Hematopoietic multipotent progenitor cell treated with erythropoietin and hydrocortisone succinate and interleukin-3 and kit ligand, for 15 days (in vitro differentiated cells): ENCODE measurements around the gene LMX1B.
A peak's percentile ranks its signal among the peaks of the same experiment; 100 is the strongest.

ENCODE experiments used
- DNase-seq: peaks from one replicate; pipeline ENCODE4 v3.0.0-alpha.2; 2015; ENCODE audit warnings: low spot score

The LMX1B gene

DNA sequence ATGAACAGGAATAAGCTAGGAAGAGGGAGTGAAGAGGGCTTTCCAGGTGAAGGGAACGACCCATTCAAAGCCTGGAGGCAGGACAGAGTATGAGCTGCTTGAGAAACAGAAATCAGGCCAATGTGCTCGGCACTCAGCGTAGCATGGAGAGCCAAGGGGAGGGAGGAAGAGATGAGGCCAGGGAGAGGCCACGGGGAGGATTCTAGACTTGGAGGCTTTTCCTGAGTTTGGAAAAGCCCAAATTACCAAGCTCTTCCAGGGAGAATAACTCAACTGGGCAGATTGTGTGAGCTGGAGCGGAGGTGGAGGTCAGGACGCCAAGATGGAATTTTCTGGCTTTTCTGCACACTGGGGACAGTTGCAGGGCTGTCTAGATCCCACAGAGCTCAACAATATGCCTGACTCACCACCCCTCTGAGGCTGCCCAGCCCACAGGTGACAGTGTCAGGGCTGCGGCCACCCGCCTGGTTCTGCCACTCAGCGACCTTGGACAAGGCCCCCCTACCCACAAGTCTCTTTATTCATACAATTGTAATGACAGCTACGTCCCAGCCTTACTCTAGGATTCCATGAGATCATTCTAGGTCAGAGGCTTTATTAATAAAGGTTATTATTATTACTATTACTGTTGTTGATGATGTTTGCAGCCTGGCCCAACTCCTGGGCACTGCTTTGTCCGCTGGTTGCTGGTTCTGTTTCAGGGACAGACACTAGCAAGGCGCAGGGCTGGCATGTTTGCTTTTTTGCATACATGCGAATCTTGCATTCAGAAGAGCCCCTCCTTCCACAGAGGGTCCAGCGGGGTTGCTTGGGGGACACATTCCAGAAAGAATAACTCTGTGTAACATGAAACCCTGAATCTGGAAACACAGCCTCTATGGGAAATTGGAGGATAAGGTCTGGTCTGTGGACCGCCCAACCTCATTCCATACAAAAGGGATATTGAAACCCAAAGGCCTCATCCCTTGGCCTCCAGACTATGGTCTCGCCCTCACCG, 9.4 kb upstream of the LMX1B start:
- DNase-seq, result no peak

DNA sequence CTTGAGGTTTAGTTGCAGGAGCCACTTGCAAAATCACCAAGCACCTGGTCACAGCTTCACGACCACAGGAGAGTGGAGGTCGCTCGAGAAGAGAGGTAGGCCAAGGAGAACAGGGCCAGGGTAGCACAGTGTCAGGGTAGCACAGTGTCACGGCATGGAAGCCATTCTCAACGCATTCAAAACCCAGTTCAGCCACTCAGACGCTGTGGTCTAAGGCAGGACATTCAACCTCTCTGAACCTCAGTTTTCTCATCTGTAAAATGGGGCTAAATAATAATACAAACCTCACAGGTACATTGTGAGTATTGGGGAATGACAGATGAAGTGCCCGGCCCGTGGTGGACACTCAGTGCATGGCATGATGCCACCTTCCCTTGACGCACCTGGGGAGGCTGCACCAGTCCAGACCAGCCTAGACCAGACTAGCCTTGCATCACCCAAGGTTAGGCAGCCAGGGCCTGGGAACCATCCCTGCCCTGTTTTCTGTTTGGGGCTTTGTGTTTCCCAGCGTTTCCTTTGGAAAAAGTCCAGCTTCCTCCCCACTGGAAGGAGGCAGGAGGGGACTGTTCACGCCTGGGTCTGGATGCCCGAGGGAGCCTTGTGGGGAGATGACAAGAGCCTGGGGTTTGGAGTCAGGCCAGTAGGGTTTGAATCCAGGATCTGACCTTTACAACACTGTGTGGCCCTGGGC, 7.8 kb upstream of the LMX1B start:
- DNase-seq, result no peak

DNA sequence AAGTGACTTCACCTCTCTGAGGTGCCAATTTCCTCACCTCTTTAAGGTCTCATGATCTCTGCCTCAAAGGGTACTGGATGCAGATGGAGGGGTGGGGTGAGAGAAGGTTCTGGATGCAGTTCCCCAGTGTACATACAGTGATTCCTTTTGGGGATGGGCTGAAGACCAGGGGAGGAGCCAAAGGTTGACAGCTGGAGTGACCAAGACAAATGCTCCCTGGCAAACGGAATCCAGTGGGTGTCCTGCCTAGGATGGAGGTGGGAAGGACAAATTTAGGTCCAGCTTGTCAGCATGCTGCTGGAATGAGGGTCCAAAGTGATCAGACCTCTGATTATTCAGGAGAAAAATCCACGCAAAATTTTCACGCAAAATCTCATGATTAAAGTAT, 7.3 kb upstream of the LMX1B start:
- DNase-seq, result no peak

DNA sequence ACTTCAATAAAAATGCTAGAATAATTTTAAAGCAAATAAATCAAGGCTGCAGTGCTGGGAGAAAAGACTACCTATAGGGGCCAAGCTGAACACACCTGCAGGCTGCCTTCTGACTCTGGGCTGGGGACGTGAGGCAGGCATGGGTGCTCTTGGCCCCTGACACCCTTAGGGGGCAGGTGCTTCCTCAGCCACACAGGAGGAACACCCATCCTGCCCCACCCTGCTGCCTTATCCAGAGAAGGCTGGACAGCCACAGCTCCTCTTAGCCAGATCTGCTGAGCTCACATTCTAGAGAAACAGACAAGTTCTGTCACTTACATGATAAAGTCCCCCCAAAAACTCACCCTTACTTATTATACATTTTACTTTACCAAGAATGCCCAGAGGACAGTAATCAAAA, 6.6 kb upstream of the LMX1B start:
- DNase-seq, result no peak

DNA sequence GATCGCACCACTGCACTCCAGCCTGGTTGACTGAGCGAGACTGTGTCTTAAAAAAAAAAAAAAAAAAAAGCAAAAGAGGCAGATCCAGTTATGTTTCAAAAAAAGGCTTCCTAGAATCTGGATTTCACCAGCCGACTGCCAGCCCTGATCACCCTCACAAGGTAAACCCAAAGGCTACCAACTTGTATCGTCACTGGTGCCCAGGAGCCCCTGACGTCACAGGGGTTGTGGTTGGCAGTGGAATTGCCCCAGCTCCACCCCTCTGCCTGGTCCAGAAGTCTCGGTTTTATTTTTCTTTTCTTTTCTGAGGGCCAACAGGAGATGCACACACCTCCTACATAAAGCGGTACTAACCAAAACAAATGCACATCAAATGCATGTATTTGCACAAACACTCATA, 6.0 kb upstream of the LMX1B start:
- no peak for DNase-seq

DNA sequence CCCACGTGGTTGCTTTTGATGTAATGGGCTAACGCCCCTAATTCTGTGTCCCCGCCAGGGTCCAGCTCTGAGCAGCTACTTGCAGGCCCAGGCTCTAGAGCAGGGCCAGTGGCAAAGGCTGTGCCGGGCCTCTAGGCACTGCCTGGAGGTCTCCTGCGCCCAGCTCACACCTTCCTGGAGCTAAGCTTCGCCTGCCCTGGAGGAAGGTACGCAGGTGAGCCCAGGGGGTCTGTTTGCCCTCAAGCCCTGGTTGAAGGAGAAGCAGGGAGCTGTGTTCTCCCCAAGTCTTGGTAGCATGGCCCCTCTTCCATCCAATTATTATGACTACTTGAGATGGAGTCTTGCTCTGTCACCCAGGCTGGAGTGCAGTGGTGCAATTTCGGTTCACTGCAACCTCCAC, 5.2 kb upstream of the LMX1B start:
- no peak for DNase-seq

DNA sequence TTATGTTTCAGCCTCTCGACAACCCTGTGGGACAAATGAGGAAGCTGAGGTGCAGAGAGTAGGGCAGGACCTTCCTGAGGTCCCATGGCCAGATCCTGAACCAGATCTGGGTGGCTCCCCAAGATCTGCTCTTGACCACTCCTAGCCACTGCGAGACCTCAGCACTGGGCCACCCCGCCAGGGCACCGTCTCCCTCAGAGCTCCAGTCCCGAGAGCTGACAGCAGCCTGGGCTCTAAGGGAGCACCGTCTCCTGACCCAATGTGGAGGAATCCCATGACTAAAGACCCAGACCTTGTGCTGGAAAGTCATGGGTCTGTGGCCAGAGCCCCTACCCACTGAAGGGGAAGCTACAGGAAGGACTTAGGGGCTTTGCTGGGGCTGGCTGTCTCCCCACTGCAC, 4.5 kb upstream of the LMX1B start:
- no peak for DNase-seq

DNA sequence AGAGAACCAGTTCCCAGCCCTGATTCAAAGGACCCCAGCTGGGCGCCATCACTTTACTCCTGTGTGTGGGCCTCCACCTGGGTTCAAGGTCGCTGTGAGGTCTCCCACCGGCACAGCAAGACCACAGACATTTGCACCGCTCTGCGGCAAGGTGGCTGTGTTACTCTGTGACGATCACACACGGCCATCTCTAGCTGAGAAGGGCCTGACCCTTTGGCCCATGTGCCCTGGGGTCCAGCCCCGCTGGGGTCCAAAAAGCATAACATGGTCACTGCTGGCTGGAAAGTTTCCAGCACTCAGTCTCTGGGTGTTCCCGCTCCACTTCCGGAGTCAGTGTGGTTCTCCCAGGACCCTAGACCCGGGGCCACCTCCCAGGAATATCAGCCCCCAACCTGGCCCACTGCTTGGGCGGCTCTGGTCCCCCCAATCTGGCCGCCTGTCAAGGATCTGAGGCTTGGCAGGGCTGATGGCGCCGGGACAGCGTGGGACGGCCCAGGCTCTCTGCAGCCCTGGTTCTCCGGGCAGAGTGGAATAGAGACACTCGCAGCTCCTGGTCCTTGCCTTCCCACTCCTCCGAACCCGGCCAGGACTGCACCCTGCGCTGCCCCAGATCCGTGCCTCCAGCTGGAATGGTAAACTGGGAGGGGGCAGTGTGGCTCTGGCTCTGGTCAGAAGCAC, 3.9 kb upstream of the LMX1B start:
- no peak for DNase-seq

DNA sequence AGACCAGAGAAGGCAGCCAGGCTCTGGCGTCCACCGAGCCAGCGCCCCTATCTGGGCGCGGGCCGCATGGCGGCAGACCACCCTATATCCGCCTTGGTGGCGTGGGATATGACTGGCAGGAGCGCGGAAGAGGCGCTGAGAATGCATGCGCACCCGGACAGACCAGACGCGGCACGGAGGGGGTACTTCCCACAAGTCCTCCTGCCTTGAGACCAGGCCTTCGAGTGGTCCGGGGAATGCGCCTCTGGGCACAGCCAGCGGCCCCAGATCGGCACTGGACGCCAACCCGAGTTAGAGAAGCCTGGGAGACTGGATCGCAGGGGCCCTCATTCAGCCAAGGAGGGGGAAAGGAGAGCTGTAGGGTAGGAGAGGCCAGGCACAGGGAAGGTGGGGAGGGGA, 2.5 kb upstream of the LMX1B start:
- no peak for DNase-seq

DNA sequence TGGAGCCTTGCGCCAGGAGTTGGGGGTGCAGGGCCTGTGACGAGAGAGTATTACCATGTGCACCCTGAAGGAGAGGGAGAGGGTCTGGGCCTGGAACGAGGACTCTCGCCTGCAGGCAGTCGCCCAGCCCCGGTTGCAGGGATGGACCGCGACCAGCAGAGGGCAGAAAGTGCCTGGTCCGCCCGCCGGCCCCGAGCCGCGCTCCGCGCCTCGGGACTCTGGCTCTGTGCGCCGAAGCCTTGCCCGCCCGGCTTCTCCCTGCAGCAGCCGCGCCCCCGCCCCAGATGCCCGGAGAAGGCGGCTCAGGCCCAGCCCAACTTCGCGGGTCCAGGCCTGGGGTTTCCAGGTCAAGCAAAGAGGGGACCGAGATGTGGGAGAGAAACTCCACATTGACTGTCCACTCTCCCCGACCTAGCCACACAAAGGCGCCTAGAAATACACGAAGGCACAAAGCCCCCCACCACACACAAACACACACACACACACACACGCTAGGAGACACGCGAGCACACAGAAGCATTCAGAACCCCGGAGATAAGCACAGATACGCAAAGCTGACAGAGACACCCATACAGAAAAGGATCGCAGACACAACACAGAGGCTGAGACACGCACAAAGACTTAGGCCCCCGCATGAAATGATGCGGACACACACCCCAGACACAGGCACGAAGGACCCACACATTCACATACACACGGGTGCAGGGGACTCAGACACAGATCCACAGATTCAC, 2.0 kb upstream of the LMX1B start:
- DNase-seq, result peak; percentile 4

DNA sequence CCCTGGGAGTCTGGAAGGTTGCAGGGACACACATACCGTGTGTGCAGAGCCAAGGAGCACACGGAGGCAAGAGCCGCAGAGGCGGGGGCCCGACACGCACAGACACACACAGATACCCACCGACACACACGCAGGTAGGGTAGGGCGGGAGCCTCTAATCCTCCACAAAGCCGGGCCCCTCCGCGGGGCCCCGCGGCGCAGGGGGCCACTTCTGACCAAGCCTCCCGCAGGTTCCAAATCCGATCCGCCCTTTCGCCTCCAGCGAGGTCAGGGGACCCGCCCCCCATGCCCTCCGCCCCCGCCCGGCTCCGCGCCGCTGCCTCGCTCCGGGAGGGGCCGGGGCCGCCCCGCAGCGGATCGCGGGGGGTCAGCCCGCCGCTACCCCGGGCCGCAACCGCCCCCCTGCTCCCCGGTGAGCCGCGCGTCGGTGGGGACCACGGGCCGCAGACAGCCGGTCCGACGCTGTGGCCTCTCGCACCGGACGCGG, 1.4 kb upstream of the LMX1B start:
- DNase-seq, result no peak

DNA sequence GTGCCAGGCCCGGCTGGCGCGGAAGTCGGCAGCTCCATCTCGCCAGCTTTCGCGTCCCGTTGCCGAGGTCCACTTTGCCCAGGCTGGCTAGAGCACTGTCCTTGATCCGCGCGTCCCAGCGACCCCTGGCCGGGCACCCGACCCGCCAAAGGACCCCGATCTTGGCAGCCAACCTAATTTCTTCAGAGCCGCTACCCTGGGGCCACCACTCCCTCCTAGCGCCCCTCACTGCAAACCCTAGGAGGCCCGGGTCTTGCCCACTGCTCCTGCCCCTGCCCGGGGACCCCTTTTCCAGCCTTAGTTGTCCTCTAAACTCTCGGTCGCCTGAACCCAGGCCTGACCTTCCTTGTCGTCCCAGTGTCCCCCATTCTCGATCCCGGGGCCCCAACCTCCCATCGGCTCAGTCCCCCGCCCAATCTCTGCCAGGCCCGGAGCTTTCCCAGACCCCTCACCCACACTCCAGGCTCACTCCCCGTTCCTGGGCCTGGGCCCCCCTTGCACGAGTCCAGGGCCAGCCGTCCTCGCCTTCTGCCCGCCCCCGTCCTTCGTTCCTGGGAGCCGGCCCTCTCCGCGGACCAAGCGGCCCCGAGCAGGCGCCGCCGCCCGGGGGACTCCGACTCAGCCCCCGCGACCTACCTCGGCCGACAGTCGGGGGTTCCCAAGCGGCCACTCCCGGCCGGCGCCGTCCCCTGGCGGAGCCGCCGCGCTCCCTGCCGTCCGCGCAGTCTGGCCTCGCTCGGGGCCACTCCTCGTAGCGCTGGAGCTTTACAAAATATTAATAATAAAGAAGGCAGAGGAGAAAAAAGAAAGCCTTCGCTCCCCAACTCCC, 701 bp upstream of the LMX1B start:
- no peak for DNase-seq

DNA sequence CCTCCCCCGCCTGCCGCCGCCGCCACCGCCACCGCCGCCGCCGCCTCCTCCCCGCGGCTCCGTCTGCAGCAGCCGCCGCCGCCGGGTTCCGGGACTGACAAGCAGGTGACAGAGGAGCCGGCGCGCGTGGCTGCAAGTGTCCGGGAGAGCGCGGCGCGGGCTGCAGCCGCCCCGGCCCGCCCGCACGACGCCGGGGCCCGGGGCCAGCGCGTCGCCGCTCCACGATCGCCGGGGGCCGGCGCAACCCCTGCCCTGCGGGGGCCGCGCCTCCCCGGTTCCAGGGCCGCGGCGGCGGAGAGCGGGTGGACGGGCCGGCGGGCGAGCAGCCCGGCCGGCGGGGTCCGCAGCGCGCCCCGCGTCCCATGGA, 343 bp downstream of the LMX1B start:
- DNase-seq, result no peak

DNA sequence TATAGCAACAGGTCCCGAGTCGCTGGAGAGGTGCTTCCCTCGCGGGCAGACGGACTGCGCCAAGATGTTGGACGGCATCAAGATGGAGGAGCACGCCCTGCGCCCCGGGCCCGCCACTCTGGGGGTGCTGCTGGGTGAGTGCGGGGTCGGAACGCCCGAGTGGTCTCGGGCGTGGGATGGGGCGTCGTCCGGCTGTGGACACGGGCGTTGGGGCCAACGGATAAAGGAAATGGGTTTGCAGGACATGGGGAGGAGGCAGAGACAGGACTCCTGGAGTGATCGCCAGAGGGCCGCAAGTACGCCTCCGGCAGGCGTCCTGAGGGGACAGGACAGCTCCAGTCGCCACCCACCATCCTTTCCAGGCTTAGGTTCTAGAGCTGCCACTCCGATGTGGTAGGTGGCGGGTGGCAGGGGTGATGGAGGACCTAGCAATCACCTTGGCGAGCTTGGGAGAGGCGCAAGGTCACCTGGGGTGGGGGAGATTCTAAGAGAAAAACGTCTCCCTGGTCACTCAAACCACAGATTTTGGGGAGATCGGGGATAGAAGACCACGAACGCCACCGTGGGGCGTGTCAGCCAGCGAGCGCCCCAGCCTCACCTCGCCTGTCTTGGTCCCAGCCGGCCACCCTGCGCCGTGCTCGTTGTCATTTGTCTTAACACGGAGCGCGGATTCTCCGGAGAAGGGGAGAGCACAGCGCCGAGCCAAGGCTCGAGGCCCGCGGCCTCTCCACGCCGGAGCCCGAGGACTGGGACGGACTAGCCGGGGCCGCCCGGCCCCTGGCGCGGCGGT, 922 bp downstream of the LMX1B start:
- no peak for DNase-seq

DNA sequence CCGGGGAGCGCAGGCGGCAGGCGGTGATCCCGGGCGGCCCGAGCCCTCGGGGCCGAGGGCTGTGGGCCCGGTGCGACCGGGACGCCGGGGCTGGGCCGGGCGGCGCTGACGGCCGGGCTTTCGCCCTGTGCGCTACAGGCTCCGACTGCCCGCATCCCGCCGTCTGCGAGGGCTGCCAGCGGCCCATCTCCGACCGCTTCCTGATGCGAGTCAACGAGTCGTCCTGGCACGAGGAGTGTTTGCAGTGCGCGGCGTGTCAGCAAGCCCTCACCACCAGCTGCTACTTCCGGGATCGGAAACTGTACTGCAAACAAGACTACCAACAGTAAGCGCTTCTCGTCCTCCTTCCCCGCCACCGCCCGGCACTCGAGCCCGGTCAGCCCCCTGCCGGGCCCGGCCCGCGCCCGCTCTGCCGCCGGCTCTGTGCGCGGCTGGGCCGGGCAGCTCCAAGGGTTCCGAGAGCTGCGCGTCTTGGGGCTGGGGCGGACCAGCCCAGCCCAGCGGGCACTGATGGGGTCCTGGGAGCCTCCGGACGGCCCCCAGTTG, 1.6 kb downstream of the LMX1B start:
- no peak for DNase-seq

DNA sequence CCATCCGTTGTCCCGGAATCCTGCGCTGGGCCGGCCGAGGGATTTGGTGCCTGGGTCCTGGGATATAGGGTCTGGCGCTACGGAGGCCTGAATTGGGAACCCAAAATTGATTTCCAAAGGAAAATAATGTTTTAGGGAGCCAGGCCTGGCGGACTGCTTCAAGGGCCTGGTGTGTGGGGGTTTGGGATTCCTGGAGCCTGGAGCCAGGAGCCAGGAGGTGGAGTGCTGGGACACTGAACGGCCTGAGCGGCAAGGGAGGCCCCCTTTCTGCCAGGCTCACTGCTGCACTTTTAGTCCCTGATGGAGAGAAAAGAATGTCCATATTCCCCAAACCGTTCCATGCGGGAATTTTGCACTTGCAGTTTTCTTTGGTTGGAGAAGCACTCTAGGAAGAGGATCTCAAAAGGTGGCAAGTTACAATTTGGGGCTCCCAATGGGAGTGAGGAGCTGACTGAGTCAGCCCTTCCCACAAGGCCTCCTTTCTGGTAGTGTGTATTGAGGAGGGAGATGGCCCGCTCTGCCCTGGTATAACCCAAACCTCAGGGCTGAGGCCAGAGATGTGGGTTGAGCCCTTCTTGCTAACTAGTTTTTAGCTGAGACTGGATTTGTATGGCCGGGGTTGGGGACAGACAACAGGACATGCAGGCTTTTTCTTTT, 2.2 kb downstream of the LMX1B start:
- no peak for DNase-seq

DNA sequence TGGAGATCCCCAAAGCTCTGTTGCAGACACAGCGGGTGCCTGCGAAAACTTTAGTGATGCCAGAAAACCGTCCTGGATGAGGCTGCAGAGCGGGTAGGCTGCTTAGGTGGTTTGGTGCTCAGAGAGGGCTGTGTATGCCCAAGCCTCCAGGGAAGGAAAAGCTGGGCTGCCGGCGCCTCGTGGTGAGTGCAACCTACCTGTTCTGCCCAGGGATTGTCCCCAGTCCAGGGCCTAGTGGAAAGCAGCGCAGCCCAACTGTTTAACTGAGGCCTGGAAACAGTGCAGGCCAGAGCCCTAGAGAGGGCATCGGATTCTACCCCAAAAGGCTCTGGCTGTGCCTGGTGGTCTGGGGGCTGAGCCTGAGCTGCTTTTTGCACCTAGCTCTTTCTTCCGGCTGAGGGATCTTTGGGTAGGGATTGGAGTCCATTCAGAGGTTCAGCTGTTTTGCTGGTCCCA, 2.8 kb downstream of the LMX1B start:
- no peak for DNase-seq

DNA sequence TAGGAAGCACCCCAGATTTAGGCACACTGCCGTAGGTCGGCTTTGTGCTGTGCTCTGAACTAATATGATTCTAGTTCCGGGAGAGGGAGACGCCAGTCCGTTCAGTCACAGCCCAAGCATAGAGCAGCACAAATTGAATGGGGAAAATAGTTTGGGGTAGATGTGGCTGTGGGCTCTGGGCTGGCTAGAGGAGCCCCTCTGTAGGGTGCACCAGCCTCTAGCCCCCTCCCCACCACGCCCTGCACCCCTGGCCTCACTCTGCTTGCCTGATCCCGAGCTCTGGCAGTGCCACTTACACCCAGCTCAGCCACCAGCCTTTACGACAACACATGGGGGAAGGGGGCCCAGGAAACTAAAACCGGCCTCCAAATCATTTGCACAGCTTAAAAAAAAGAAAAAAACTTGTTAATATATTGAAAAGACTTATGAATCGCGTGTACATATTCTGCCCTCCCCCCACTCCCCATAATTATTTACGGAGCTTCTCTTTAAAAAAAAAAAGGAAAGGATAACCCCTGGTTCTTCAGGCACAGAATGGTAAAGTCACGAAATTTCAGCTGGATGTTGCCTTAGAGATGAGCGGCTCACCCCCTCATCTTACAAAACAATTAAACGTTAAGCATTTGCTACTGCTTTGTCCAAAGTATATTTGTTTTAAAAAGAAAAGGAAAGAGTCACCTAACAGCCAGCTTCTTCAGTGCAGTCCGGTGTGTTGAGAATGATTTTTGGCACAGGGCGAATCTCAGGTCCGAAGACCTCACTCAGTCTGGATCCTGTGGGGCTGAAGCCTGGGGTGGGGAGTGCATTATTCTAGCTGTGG, 3.5 kb downstream of the LMX1B start:
- DNase-seq, result no peak

DNA sequence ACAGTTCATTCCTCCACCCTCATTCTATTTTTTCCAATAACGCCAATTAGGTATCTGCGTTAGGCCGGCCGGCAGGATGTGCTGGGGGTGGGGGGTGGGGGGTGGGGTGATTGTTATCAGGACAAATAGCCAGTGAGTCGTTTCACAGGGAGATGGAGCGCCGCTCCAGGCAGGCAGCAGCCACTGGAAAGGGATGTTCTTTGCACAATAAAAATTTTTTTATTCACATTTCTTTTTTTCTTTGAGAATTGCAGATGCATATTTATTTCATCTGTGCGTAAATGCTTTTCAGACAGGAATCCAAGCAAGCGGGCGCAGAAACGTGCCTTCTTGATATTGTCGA, 4.1 kb downstream of the LMX1B start:
- DNase-seq, result no peak
